Caco-2 (cell line): Measurements from ENCODE around the gene CLSTN2. TPM values are rescaled to one million over a fixed set of nuclear protein-coding genes. Genes with fewer than 3 reads are reported as not detected.

Experiments
- BruUV-seq: library from RNA; stranded (reverse); fragments of 400-500 nt; replicated peaks from 2 replicates; lab custom pipeline; 2021; lab: Mats Ljungman, UMichigan
- CTCF ChIA-PET: fragments of 300-600 bp; sonication (Branson Sonifier 250); formaldehyde crosslinking; loops from one replicate; lab custom pipeline; 2022; ENCODE audit warnings: antibody characterized with exemption; lab: Charles Lee
- POLR2A ChIA-PET: fragments of 300-600 bp; sonication (Branson Sonifier 250); formaldehyde crosslinking; loops from one replicate; lab custom pipeline; 2022; ENCODE audit warnings: antibody characterized with exemption; lab: Charles Lee
- DNase-seq, 2 experiments: peaks; one replicate each; pipeline versions ENCODE4 v3.0.0 to v3.0.0-alpha.2; 2020 to 2022
- H3K27me3 ChIP-seq: replicated peaks from 2 replicates; pipeline ENCODE4 v1.6.0; 2011; ENCODE audit warnings: low read length; ENCODE audit not compliant: control insufficient read depth, insufficient read depth
- H3K36me3 ChIP-seq: 2 replicates; pipeline ENCODE4 v1.5.1; 2011; ENCODE audit warnings: low read length; ENCODE audit not compliant: control insufficient read depth, insufficient read depth
- H3K4me1 ChIP-seq: fragments of 250-450 bp; sonication (Bioruptor Pico); 2 replicates; pipeline ENCODE4 v1.5.1; 2020; ENCODE audit warnings: mild to moderate bottlenecking
- H3K4me3 ChIP-seq: 2 replicates; pipeline ENCODE4 v1.5.1; 2011; ENCODE audit warnings: low read depth, mild to moderate bottlenecking, control low read depth, low read length
- H3K9me3 ChIP-seq: fragments of 250-450 bp; sonication (Bioruptor Pico); 2 replicates; pipeline ENCODE4 v1.5.1; 2020; ENCODE audit warnings: mild to moderate bottlenecking, moderate library complexity
- H3K27ac Mint-ChIP-seq: one replicate; pipeline ENCODE4 v1.8.0; 2022; ENCODE audit warnings: mixed read lengths; ENCODE audit not compliant: unreplicated experiment
- H3K27me3 Mint-ChIP-seq: one replicate; pipeline ENCODE4 v1.8.0; 2022; ENCODE audit warnings: mixed read lengths; ENCODE audit not compliant: insufficient read depth, unreplicated experiment
- H3K36me3 Mint-ChIP-seq: one replicate; pipeline ENCODE4 v1.8.0; 2022; ENCODE audit warnings: mild to moderate bottlenecking, mixed read lengths; ENCODE audit not compliant: insufficient read depth, unreplicated experiment
- H3K4me1 Mint-ChIP-seq: one replicate; pipeline ENCODE4 v1.8.0; 2022; ENCODE audit warnings: low read depth, mixed read lengths; ENCODE audit not compliant: unreplicated experiment
- H3K4me3 Mint-ChIP-seq: one replicate; pipeline ENCODE4 v1.8.0; 2022; ENCODE audit warnings: mild to moderate bottlenecking, moderate library complexity, mixed read lengths; ENCODE audit not compliant: unreplicated experiment
- H3K9me3 Mint-ChIP-seq: one replicate; pipeline ENCODE4 v1.8.0; 2022; ENCODE audit warnings: mixed read lengths; ENCODE audit not compliant: unreplicated experiment
- intact Hi-C: fragments of 100-400 bp; cut with micrococcal nuclease; formaldehyde crosslinking; loops from one replicate; pipeline ENCODE4 v1.10.0; 2022; ENCODE audit not compliant: unreplicated experiment
- total RNA-seq: library from RNA; stranded (reverse); gene quantifications from 2 replicates; pipeline ENCODE4 v1.2.3, GENCODE V29; 2022
- TF ChIP-seq, protein P1 (sequence below), 2 experiments: fragments of 200-600 bp in 1 of 2; IDR thresholded peaks; 1 replicate in 1 of 2; 2 replicates in 1 of 2; pipeline versions ENCODE4 v1.5.1 to v1.8.0; 2011 to 2022; ENCODE audit warnings: antibody characterized with exemption in 1 of 2, control low read depth in 1 of 2, inconsistent platforms in 1 of 2, low read depth in 1 of 2, low read length in 1 of 2, mild to moderate bottlenecking in 1 of 2, moderate library complexity in 1 of 2; ENCODE audit not compliant: insufficient read depth in 1 of 2, severe bottlenecking in 1 of 2, unreplicated experiment in 1 of 2

CLSTN2 gene
- total RNA-seq, 1 experiment from 2014 or later = 26.1 TPM

DNA sequence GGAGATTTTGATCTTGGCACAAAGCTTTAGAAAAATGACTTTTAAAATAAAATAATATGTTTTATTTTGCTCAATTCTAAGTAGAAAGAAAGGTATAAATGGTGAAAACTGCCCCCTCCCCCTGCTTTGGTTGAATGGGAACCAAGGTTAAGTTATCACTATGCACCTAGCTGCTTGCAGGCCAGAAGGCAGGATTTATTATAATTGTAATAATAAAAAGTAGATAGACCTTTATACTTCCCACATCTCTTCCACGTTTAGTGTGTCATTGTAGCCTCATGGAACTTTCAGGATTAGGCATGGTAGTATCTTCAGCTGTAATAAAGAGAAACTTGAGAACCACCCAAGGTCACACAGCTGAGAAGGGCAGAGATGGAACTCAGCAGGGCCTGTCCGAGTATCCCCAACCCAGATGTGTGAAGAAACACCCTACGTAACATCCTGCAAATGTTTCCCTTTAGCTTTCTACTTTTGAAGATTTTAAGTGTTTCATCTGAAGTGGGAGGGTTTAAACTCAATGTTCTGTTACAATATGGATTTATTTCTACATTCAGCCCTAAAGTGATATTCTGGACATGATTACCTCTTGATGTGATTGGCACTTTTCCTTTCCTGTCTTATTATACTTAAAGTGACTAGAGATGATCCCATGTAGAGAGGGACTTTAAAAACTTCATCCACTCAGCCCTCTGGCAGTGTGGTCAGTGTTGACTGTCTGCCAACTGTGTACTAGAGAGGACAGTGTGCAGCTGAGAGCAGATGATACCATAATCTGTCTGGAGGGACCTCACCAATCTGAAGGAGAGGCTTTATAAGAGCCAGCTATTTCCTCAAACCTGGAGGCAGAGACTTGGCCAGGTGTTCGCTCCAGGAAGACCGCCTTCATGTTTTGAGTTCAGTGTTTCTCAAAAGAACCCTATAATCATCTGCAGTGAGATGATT, 460.4 kb downstream of the CLSTN2 start:
- ChIA-PET CTCF (no interaction called here), POLR2A (no interaction called here)
- no peak for DNase-seq
- H3K36me3 ChIP-seq = no peaks in the 10 kb centered on the region
- Mint-ChIP-seq H3K36me3 (no peaks in the 10 kb centered on the region), H3K27me3 (no peaks in the 10 kb centered on the region), H3K27ac (no peak overlapping the region), H3K4me1 (no peaks in the 10 kb centered on the region), H3K9me3 (no peaks in the 10 kb centered on the region), H3K4me3 (no peak overlapping the region)
- TF ChIP-seq, protein P1, sequence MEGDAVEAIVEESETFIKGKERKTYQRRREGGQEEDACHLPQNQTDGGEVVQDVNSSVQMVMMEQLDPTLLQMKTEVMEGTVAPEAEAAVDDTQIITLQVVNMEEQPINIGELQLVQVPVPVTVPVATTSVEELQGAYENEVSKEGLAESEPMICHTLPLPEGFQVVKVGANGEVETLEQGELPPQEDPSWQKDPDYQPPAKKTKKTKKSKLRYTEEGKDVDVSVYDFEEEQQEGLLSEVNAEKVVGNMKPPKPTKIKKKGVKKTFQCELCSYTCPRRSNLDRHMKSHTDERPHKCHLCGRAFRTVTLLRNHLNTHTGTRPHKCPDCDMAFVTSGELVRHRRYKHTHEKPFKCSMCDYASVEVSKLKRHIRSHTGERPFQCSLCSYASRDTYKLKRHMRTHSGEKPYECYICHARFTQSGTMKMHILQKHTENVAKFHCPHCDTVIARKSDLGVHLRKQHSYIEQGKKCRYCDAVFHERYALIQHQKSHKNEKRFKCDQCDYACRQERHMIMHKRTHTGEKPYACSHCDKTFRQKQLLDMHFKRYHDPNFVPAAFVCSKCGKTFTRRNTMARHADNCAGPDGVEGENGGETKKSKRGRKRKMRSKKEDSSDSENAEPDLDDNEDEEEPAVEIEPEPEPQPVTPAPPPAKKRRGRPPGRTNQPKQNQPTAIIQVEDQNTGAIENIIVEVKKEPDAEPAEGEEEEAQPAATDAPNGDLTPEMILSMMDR (IDR thresholded peaks at IDR 0.05; ENCODE audit: insufficient read depth in 1 of 2, low read depth in 1 of 2, low read length in 1 of 2, severe bottlenecking in 1 of 2, unreplicated experiment in 1 of 2) = no peak
- H3K9me3 ChIP-seq = no peaks in the 10 kb centered on the region
- BruUV-seq = no TSS peak
- H3K4me3 ChIP-seq = no peak overlapping the region
- H3K4me1 ChIP-seq = no peaks in the 10 kb centered on the region
- intact Hi-C loops = no loop called here
- no peaks in the 10 kb centered on the region for H3K27me3 ChIP-seq

DNA sequence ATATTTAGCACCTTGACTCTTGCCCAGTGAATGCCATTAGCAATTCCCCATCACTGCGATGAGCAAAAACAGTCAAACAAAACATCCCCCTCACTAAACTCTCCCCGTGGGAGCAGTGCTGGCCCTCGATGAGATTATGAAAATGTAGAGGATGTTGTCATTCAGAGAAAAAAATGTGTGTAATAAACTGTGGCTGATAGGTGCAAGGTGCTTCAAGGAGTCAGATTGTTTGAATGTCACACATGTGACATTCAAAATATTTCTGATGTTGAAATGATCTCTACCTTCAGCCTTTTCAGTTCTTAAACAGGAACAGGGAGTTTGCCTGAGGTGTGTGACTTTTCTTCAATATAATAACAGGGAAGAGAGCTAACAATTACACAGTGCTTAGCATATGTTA, 461.1 kb downstream of the CLSTN2 start:
- Histone ChIP-seq H3K4me3 (no peak overlapping the region), H3K4me1 (no peaks in the 10 kb centered on the region), H3K9me3 (no peaks in the 10 kb centered on the region), H3K36me3 (no peaks in the 10 kb centered on the region), H3K27me3 (no peaks in the 10 kb centered on the region)
- ChIA-PET CTCF (no interaction called here), POLR2A (no interaction called here)
- no peaks in the 10 kb centered on the region for H3K9me3 Mint-ChIP-seq
- H3K4me1 Mint-ChIP-seq = no peaks in the 10 kb centered on the region
- no peaks in the 10 kb centered on the region for H3K36me3 Mint-ChIP-seq
- no peak overlapping the region for H3K4me3 Mint-ChIP-seq
- H3K27me3 Mint-ChIP-seq = no peaks in the 10 kb centered on the region
- no TSS peak for BruUV-seq
- DNase-seq = no peak
- intact Hi-C loops = no loop called here
- no peak overlapping the region for H3K27ac Mint-ChIP-seq
- TF ChIP-seq, protein P1 (IDR thresholded peaks at IDR 0.05; ENCODE audit: insufficient read depth in 1 of 2, low read depth in 1 of 2, low read length in 1 of 2, severe bottlenecking in 1 of 2, unreplicated experiment in 1 of 2) = no peak

DNA sequence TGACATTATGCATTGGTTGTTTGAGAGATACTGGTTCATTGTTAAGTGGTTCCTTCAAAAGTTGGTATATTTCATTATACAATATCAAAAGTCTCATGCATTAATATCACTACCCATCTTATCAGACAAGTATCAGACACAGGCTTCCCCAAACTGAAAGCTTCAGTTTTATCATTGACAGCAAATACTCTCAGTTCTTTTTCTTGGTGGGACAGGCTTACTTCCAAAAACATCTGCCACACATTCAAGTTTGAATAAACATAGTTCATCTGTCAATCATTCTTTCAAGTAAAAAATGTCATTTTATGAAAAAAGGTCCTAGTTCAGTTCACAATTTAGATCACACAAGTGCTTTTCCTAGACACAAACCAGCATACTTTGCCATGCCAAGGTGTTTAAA, 462.9 kb downstream of the CLSTN2 start:
- no peak overlapping the region for H3K4me3 ChIP-seq
- no peaks in the 10 kb centered on the region for H3K36me3 ChIP-seq
- H3K27me3 ChIP-seq = no peaks in the 10 kb centered on the region
- POLR2A ChIA-PET = no interaction called here
- no peaks in the 10 kb centered on the region for H3K9me3 Mint-ChIP-seq
- DNase-seq = no peak
- no peak overlapping the region for H3K4me3 Mint-ChIP-seq
- H3K9me3 ChIP-seq = no peaks in the 10 kb centered on the region
- intact Hi-C loops = no loop called here
- no peaks in the 10 kb centered on the region for H3K27me3 Mint-ChIP-seq
- H3K4me1 Mint-ChIP-seq = no peaks in the 10 kb centered on the region
- TF ChIP-seq, protein P1 (IDR thresholded peaks at IDR 0.05; ENCODE audit: insufficient read depth in 1 of 2, low read depth in 1 of 2, low read length in 1 of 2, severe bottlenecking in 1 of 2, unreplicated experiment in 1 of 2) = no peak
- BruUV-seq = no TSS peak
- H3K4me1 ChIP-seq = no peaks in the 10 kb centered on the region
- CTCF ChIA-PET = no interaction called here
- no peak overlapping the region for H3K27ac Mint-ChIP-seq
- H3K36me3 Mint-ChIP-seq = no peaks in the 10 kb centered on the region
